GM23338 (cell line): ENCODE data around the gene SLC23A3. TPM values are rescaled to one million over a fixed set of nuclear protein-coding genes. Genes with fewer than 3 reads are reported as not detected.

ENCODE experiments used
- ATAC-seq: fragments of 200-7000 bp; cut with Tn5 transposase; 3 replicates; pipeline ENCODE4 v1.9.1; 2020
- DNase-seq: peaks from one replicate; pipeline ENCODE4 v3.0.0-alpha.2; 2015; ENCODE audit warnings: low spot score
- H2AFZ ChIP-seq: fragments of 200-600 bp; sonication (generic); 2 replicates; pipeline ENCODE4 v1.8.0; 2016; ENCODE audit warnings: antibody characterized with exemption, mild to moderate bottlenecking, moderate library complexity
- H3F3A ChIP-seq: fragments of 200-600 bp; sonication (generic); replicated peaks from 2 replicates; pipeline ENCODE4 v1.8.0; 2017; ENCODE audit warnings: antibody characterized with exemption, mixed run types, low read depth
- H3K27ac ChIP-seq: fragments of 200-600 bp; sonication (generic); 2 replicates; pipeline ENCODE4 v1.6.1; 2016; ENCODE audit warnings: low read depth
- H3K27me3 ChIP-seq: fragments of 200-600 bp; sonication (generic); 2 replicates; pipeline ENCODE4 v1.8.0; 2016; ENCODE audit warnings: mild to moderate bottlenecking, mixed run types, moderate library complexity; ENCODE audit not compliant: insufficient read depth
- H3K36me3 ChIP-seq: fragments of 200-600 bp; sonication (generic); 2 replicates; pipeline ENCODE4 v1.8.0; 2016; ENCODE audit warnings: mild to moderate bottlenecking; ENCODE audit not compliant: insufficient read depth
- H3K4me1 ChIP-seq: fragments of 200-600 bp; sonication (generic); 2 replicates; pipeline ENCODE4 v1.8.0; 2016; ENCODE audit warnings: mild to moderate bottlenecking, moderate library complexity; ENCODE audit not compliant: insufficient read depth
- H3K4me2 ChIP-seq: fragments of 200-600 bp; sonication (generic); 2 replicates; pipeline ENCODE4 v1.7.1; 2017; ENCODE audit warnings: mixed run types
- H3K4me3 ChIP-seq: fragments of 200-600 bp; sonication (generic); 2 replicates; pipeline ENCODE4 v1.6.1; 2016; ENCODE audit warnings: mixed run types
- H3K79me2 ChIP-seq: fragments of 200-600 bp; sonication (generic); replicated peaks from 2 replicates; pipeline ENCODE4 v1.8.0; 2017; ENCODE audit warnings: mild to moderate bottlenecking; ENCODE audit not compliant: insufficient read depth
- H3K9me2 ChIP-seq: fragments of 200-600 bp; sonication (generic); 2 replicates; pipeline ENCODE4 v1.8.0; 2017; ENCODE audit not compliant: insufficient read depth
- H4K20me1 ChIP-seq: fragments of 200-600 bp; sonication (generic); replicated peaks from 2 replicates; pipeline ENCODE4 v1.8.0; 2017; ENCODE audit warnings: mild to moderate bottlenecking; ENCODE audit not compliant: insufficient read depth
- H3K27ac Mint-ChIP-seq: 2 replicates; pipeline ENCODE4 v1.8.0; 2020; ENCODE audit warnings: inconsistent platforms, mild to moderate bottlenecking, moderate library complexity, mixed read lengths
- H3K27me3 Mint-ChIP-seq: 3 replicates; pipeline ENCODE4 v1.8.0; 2022; ENCODE audit warnings: low read depth, mild to moderate bottlenecking, moderate library complexity, mixed read lengths, inconsistent platforms; ENCODE audit not compliant: insufficient read depth, poor library complexity
- H3K36me3 Mint-ChIP-seq: 3 replicates; pipeline ENCODE4 v1.8.0; 2021; ENCODE audit warnings: low read depth, mild to moderate bottlenecking, inconsistent platforms, moderate library complexity, mixed read lengths
- H3K4me1 Mint-ChIP-seq: 3 replicates; pipeline ENCODE4 v1.8.0; 2020; ENCODE audit warnings: mild to moderate bottlenecking, inconsistent platforms, mixed read lengths
- H3K4me3 Mint-ChIP-seq: 3 replicates; pipeline ENCODE4 v1.8.0; 2021; ENCODE audit warnings: moderate library complexity, mild to moderate bottlenecking, inconsistent platforms, mixed read lengths
- H3K9me3 Mint-ChIP-seq: 3 replicates; pipeline ENCODE4 v1.8.0; 2020; ENCODE audit warnings: moderate library complexity, mild to moderate bottlenecking, inconsistent platforms, mixed read lengths
- CTCF ChIP-seq, 2 experiments: fragments of 200-600 bp in 1 of 2; sonication (generic) in 1 of 2; conservative IDR thresholded peaks; 2 replicates each; pipeline versions ENCODE4 v1.5.1 to v1.6.1; 2016 to 2017; ENCODE audit warnings: antibody characterized with exemption in 2 of 2, low read depth in 2 of 2, mild to moderate bottlenecking in 2 of 2, moderate library complexity in 1 of 2
- EZH2 ChIP-seq: fragments of 200-600 bp; sonication (generic); IDR thresholded peaks from one replicate; pipeline ENCODE4 v1.8.0; 2017; ENCODE audit warnings: antibody characterized with exemption, mild to moderate bottlenecking, low read depth; ENCODE audit not compliant: unreplicated experiment
- EZH2phosphoT487 ChIP-seq: fragments of 200-600 bp; sonication (generic); IDR thresholded peaks from one replicate; pipeline ENCODE4 v1.8.1; 2018; ENCODE audit warnings: antibody characterized with exemption; ENCODE audit not compliant: unreplicated experiment
- JUNB ChIP-seq: IDR thresholded peaks from one replicate; pipeline ENCODE4 v1.6.1; 2016; ENCODE audit warnings: antibody characterized with exemption; ENCODE audit not compliant: unreplicated experiment
- NANOG ChIP-seq: IDR thresholded peaks from 2 replicates; pipeline ENCODE4 v1.6.1; 2016; ENCODE audit warnings: antibody characterized with exemption, borderline replicate concordance
- POLR2AphosphoS5 ChIP-seq: IDR thresholded peaks from 2 replicates; pipeline ENCODE4 v1.6.1; 2016; ENCODE audit warnings: antibody characterized with exemption, low read depth
- STAT1 ChIP-seq: IDR thresholded peaks from one replicate; pipeline ENCODE4 v1.6.1; 2016; ENCODE audit warnings: antibody characterized with exemption; ENCODE audit not compliant: unreplicated experiment
- ZNF114 ChIP-seq: fragments of 250-450 bp; sonication (Bioruptor Pico); IDR thresholded peaks from 2 replicates; pipeline ENCODE4 v1.5.0; 2020; ENCODE audit warnings: mild to moderate bottlenecking, moderate library complexity
- ZNF331 ChIP-seq: fragments of 250-450 bp; sonication (Bioruptor Pico); IDR thresholded peaks from 2 replicates; pipeline ENCODE4 v1.5.0; 2020; ENCODE audit warnings: low read depth, mild to moderate bottlenecking, moderate library complexity
- polyA plus RNA-seq: library from polyadenylated mRNA; unstranded; fragments of >200 nt; fragmentation: Nextera tagmentation; extraction: Ambion mirVana; gene quantifications from 2 replicates; pipeline ENCODE4 v1.2.1, GENCODE V29; 2016
- total RNA-seq: library from RNA; depleted of rRNA; stranded (reverse); fragments of >200 nt; shearing (Covaris generic); gene quantifications from 2 replicates; pipeline ENCODE4 v1.2.3, GENCODE V29; 2014
- TF ChIP-seq, protein P1 (sequence below): fragments of 250-450 bp; sonication (Bioruptor Pico); IDR thresholded peaks from 2 replicates; pipeline ENCODE4 v1.5.0; 2020; ENCODE audit warnings: mild to moderate bottlenecking, moderate library complexity
- TF ChIP-seq, protein P2 (sequence below): IDR thresholded peaks from 2 replicates; pipeline ENCODE4 v1.6.1; 2016; ENCODE audit warnings: antibody characterized with exemption

Gene SLC23A3
- total and polyA plus RNA-seq, 2 experiments from 2014 or later, result 0.10 to 0.73 TPM

DNA sequence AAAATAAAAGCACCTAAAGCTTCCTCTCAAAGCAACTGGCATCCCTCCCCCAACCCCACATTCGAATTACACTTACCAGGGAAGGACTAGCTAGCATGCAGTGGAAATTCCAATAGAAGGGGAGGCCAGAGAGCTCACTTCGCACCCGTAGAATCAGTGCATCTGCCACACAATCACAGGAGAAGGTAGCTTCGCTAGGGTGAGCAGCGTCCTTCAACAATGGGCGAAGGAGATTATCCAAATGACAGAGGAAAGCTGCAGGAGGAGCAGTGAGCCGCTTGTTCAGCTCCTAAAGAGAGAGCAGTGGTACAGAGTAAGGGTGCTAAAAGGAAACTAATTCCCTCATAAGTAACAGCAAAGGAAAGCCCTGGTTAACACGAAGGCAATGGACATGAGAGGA, 12.4 kb downstream of the SLC23A3 start:
- no peaks in the 10 kb centered on the region; the same call in 1 of the 2 replicates for H4K20me1 ChIP-seq
- H3F3A ChIP-seq, result 0 out of 2 replicates have a peak, but pooled peaks cover 3% of the 10 kb centered on the region
- peaks cover 4% of the 10 kb centered on the region; the same call in 1 of the 2 replicates for H3K4me1 ChIP-seq
- H3K4me3 Mint-ChIP-seq, result no peak overlapping the region
- H3K4me1 Mint-ChIP-seq, result peaks cover 20% of the 10 kb centered on the region
- H3K27me3 ChIP-seq, result no peaks in the 10 kb centered on the region
- peaks cover 11% of the 10 kb centered on the region for H3K27me3 Mint-ChIP-seq
- no peak overlapping the region for H3K27ac Mint-ChIP-seq
- H3K4me2 ChIP-seq, result no peak overlapping the region
- peaks cover 7% of the 10 kb centered on the region; the same call in 1 of the 2 replicates for H3K79me2 ChIP-seq
- H3K27ac ChIP-seq, result peak overlapping the region; percentile 58; the same call in 1 of the 2 replicates
- TF ChIP-seq NANOG (no peak), CTCF (conservative IDR thresholded peaks at IDR 0.05; ENCODE audit: low read depth in 2 of 2) (no peak), EZH2 (no peak), ZNF114 (CRISPR knock-in tag) (no peak), ZNF331 (CRISPR knock-in tag) (no peak), STAT1 (no peak), POLR2AphosphoS5 (no peak), EZH2phosphoT487 (no peak), JUNB (no peak)
- TF ChIP-seq, protein P1, sequence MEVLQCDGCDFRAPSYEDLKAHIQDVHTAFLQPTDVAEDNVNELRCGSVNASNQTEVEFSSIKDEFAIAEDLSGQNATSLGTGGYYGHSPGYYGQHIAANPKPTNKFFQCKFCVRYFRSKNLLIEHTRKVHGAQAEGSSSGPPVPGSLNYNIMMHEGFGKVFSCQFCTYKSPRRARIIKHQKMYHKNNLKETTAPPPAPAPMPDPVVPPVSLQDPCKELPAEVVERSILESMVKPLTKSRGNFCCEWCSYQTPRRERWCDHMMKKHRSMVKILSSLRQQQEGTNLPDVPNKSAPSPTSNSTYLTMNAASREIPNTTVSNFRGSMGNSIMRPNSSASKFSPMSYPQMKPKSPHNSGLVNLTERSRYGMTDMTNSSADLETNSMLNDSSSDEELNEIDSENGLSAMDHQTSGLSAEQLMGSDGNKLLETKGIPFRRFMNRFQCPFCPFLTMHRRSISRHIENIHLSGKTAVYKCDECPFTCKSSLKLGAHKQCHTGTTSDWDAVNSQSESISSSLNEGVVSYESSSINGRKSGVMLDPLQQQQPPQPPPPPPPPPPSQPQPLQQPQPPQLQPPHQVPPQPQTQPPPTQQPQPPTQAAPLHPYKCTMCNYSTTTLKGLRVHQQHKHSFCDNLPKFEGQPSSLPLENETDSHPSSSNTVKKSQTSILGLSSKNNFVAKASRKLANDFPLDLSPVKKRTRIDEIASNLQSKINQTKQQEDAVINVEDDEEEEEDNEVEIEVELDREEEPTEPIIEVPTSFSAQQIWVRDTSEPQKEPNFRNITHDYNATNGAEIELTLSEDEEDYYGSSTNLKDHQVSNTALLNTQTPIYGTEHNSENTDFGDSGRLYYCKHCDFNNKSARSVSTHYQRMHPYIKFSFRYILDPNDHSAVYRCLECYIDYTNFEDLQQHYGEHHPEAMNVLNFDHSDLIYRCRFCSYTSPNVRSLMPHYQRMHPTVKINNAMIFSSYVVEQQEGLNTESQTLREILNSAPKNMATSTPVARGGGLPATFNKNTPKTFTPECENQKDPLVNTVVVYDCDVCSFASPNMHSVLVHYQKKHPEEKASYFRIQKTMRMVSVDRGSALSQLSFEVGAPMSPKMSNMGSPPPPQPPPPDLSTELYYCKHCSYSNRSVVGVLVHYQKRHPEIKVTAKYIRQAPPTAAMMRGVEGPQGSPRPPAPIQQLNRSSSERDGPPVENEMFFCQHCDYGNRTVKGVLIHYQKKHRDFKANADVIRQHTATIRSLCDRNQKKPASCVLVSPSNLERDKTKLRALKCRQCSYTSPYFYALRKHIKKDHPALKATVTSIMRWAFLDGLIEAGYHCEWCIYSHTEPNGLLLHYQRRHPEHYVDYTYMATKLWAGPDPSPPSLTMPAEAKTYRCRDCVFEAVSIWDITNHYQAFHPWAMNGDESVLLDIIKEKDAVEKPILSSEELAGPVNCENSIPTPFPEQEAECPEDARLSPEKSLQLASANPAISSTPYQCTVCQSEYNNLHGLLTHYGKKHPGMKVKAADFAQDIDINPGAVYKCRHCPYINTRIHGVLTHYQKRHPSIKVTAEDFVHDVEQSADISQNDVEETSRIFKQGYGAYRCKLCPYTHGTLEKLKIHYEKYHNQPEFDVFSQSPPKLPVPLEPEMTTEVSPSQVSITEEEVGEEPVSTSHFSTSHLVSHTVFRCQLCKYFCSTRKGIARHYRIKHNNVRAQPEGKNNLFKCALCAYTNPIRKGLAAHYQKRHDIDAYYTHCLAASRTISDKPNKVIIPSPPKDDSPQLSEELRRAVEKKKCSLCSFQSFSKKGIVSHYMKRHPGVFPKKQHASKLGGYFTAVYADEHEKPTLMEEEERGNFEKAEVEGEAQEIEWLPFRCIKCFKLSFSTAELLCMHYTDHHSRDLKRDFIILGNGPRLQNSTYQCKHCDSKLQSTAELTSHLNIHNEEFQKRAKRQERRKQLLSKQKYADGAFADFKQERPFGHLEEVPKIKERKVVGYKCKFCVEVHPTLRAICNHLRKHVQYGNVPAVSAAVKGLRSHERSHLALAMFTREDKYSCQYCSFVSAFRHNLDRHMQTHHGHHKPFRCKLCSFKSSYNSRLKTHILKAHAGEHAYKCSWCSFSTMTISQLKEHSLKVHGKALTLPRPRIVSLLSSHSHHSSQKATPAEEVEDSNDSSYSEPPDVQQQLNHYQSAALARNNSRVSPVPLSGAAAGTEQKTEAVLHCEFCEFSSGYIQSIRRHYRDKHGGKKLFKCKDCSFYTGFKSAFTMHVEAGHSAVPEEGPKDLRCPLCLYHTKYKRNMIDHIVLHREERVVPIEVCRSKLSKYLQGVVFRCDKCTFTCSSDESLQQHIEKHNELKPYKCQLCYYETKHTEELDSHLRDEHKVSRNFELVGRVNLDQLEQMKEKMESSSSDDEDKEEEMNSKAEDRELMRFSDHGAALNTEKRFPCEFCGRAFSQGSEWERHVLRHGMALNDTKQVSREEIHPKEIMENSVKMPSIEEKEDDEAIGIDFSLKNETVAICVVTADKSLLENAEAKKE (CRISPR knock-in tag), result no peak
- TF ChIP-seq, protein P2, sequence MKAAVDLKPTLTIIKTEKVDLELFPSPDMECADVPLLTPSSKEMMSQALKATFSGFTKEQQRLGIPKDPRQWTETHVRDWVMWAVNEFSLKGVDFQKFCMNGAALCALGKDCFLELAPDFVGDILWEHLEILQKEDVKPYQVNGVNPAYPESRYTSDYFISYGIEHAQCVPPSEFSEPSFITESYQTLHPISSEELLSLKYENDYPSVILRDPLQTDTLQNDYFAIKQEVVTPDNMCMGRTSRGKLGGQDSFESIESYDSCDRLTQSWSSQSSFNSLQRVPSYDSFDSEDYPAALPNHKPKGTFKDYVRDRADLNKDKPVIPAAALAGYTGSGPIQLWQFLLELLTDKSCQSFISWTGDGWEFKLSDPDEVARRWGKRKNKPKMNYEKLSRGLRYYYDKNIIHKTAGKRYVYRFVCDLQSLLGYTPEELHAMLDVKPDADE, result no peak
- no peak overlapping the region for H2AFZ ChIP-seq
- peaks cover 6% of the 10 kb centered on the region; the same call in 2 of the 3 replicates for H3K36me3 Mint-ChIP-seq
- H3K9me2 ChIP-seq, result no peaks in the 10 kb centered on the region
- H3K36me3 ChIP-seq, result no peaks in the 10 kb centered on the region; the same call in 1 of the 2 replicates
- no peaks in the 10 kb centered on the region for H3K9me3 Mint-ChIP-seq
- DNase-seq (peak; percentile 10), ATAC-seq (no peak)
- H3K4me3 ChIP-seq, result no peak overlapping the region
